ENCODE measurements around the gene SV2C.

SV2C gene

GRCh38 chr5:76099756-76100155 is 16.6 kb downstream of the SV2C start:
- DNase-seq: no peak

GRCh38 chr5:76104027-76104426 is 20.8 kb downstream of the SV2C start:
- DNase-seq: peak in 1 of 2 experiments; percentile 5

GRCh38 chr5:76106149-76106548 is 23.0 kb downstream of the SV2C start:
- no peak for DNase-seq

- DNase-seq: no peak
Observed at GRCh38 chr5:76111477-76112174, 28.4 kb downstream of the SV2C start.

GRCh38 chr5:76113103-76113502 is 29.9 kb downstream of the SV2C start:
- DNase-seq: no peak

GRCh38 chr5:76114179-76114851 is 31.1 kb downstream of the SV2C start:
- DNase-seq: no peak

GRCh38 chr5:76125346-76125745 is 42.2 kb downstream of the SV2C start:
- DNase-seq: no peak

- no peak for DNase-seq
Observed at GRCh38 chr5:76125888-76126287, 42.7 kb downstream of the SV2C start.

- DNase-seq: no peak
Observed at GRCh38 chr5:76134003-76134402, 50.8 kb downstream of the SV2C start.

- no peak for DNase-seq
Observed at GRCh38 chr5:76134646-76135045, 51.5 kb downstream of the SV2C start.

GRCh38 chr5:76137887-76138542 is 54.8 kb downstream of the SV2C start:
- DNase-seq: no peak

GRCh38 chr5:76143884-76144283 is 60.7 kb downstream of the SV2C start:
- no peak for DNase-seq

- no peak for DNase-seq
Observed at GRCh38 chr5:76144513-76145274, 61.5 kb downstream of the SV2C start.

GRCh38 chr5:76145945-76146344 is 62.8 kb downstream of the SV2C start:
- DNase-seq: no peak

GRCh38 chr5:76149636-76150035 is 66.5 kb downstream of the SV2C start:
- no peak for DNase-seq

- DNase-seq: no peak
Observed at GRCh38 chr5:76152161-76152560, 69.0 kb downstream of the SV2C start.

GRCh38 chr5:76152700-76153099 is 69.5 kb downstream of the SV2C start:
- no peak for DNase-seq

- DNase-seq: no peak
Observed at GRCh38 chr5:76153271-76153670, 70.1 kb downstream of the SV2C start.

GRCh38 chr5:76154009-76154690 is 71.0 kb downstream of the SV2C start:
- no peak for DNase-seq

GRCh38 chr5:76155536-76155935 is 72.4 kb downstream of the SV2C start:
- no peak for DNase-seq

- no peak for DNase-seq
Observed at GRCh38 chr5:76162335-76162734, 79.2 kb downstream of the SV2C start.

- DNase-seq: no peak
Observed at GRCh38 chr5:76163111-76163628, 80.0 kb downstream of the SV2C start.

GRCh38 chr5:76165029-76165428 is 81.8 kb downstream of the SV2C start:
- no peak for DNase-seq

Data from stimulated activated CD4-positive, alpha-beta T cell treated with anti-CD3 and anti-CD28 coated beads, Interleukin-4, amount 100 ng/mL, for 4 hours (primary cell).